GM12878 (cell line): ENCODE results near the gene NBEA. TPM values are rescaled to one million over a fixed set of nuclear protein-coding genes. Genes with fewer than 3 reads are reported as not detected.

Experiments used
- ATAC-seq: fragments of 200-7000 bp; cut with Tn5 transposase; 3 replicates; pipeline ENCODE4 v1.9.1; 2020; ENCODE audit warnings: mild to moderate bottlenecking, moderate library complexity
- BruUV-seq: library from RNA; stranded (reverse); fragments of 400-500 nt; replicated peaks from 2 replicates; lab custom pipeline; 2021; lab: Mats Ljungman, UMichigan
- CTCF ChIA-PET: fragments of 300-600 bp; sonication (Branson Sonifier 250); formaldehyde crosslinking; extraction: SDS; loops from one replicate; lab custom pipeline; 2021; ENCODE audit warnings: inconsistent platforms; lab: Yijun Ruan, JAX
- POLR2A ChIA-PET: fragments of 350-600 bp; formaldehyde crosslinking; extraction: SDS; loops from one replicate; lab custom pipeline; 2021; ENCODE audit warnings: inconsistent platforms; lab: Charles Lee
- RAD21 ChIA-PET: fragments of 300-600 bp; sonication (Branson Sonifier 250); formaldehyde crosslinking; loops from one replicate; lab custom pipeline; 2023; ENCODE audit warnings: antibody characterized with exemption; ENCODE audit not compliant: unreplicated experiment; lab: Charles Lee
- SMC1A ChIA-PET: fragments of 300-600 bp; sonication (Branson Sonifier 250); formaldehyde crosslinking; loops from one replicate; lab custom pipeline; 2023; ENCODE audit not compliant: unreplicated experiment, uncharacterized antibody; lab: Charles Lee
- DNase-seq: peaks from one replicate; pipeline ENCODE4 v3.0.0-alpha.2; 2011; ENCODE audit warnings: low read depth, low spot score
- FAIRE-seq: peaks from 3 replicates; lab custom pipeline; 2011; peaks lifted over from hg19 to GRCh38; lab: Jason Lieb, UNC
- H2AFZ ChIP-seq: 2 replicates; pipeline ENCODE4 v1.6.0; 2011; ENCODE audit warnings: low read depth, low read length, control low read depth; ENCODE audit not compliant: control insufficient read depth
- H3K27ac ChIP-seq: 2 replicates; pipeline ENCODE4 v1.5.1; 2011; ENCODE audit warnings: control low read depth; ENCODE audit not compliant: control insufficient read depth, insufficient read depth
- H3K27me3 ChIP-seq, 2 experiments: replicated peaks in 1 of 2; 2 replicates each; pipeline versions ENCODE4 v1.6.0 to v1.6.1; 2011; ENCODE audit warnings: low read length in 1 of 2; ENCODE audit not compliant: control insufficient read depth in 2 of 2, insufficient read depth in 2 of 2
- H3K36me3 ChIP-seq, 2 experiments: 2 replicates each; pipeline ENCODE4 v1.5.1; 2011; ENCODE audit warnings: low read length in 1 of 2; ENCODE audit not compliant: control insufficient read depth in 2 of 2, insufficient read depth in 2 of 2
- H3K4me1 ChIP-seq: 2 replicates; pipeline ENCODE4 v1.6.1; 2011; ENCODE audit warnings: mild to moderate bottlenecking, low read length, moderate library complexity, mixed read lengths; ENCODE audit not compliant: control insufficient read depth, insufficient read depth
- H3K4me2 ChIP-seq: 2 replicates; pipeline ENCODE4 v1.6.0; 2011; ENCODE audit warnings: control low read depth; ENCODE audit not compliant: control insufficient read depth, insufficient read depth
- H3K4me3 ChIP-seq: fragments of 200-600 bp; sonication (generic); 2 replicates; pipeline ENCODE4 v1.5.1; 2016
- H3K79me2 ChIP-seq: 2 replicates; pipeline ENCODE4 v1.6.0; 2011; ENCODE audit warnings: low read length; ENCODE audit not compliant: control insufficient read depth, insufficient read depth
- H3K9ac ChIP-seq: 2 replicates; pipeline ENCODE4 v1.8.0; 2011; ENCODE audit warnings: low read length, control low read depth, mixed read lengths; ENCODE audit not compliant: control insufficient read depth, insufficient read depth
- H3K9me3 ChIP-seq: replicated peaks from 3 replicates; pipeline ENCODE4 v1.5.1; 2011; ENCODE audit warnings: mild to moderate bottlenecking, low read length; ENCODE audit not compliant: control insufficient read depth, insufficient read depth
- H4K20me1 ChIP-seq: 2 replicates; pipeline ENCODE4 v1.6.0; 2011; ENCODE audit not compliant: control insufficient read depth, insufficient read depth
- CREM ChIP-seq: IDR thresholded peaks from 2 replicates; pipeline ENCODE4 v1.6.1; 2014; ENCODE audit warnings: antibody characterized with exemption, low read depth
- ESRRA ChIP-seq: IDR thresholded peaks from 2 replicates; pipeline ENCODE4 v1.6.1; 2012; ENCODE audit warnings: mild to moderate bottlenecking, low read length, improper control_type of control experiment
- GATAD2B ChIP-seq: fragments of 450-650 bp; conservative IDR thresholded peaks from 2 replicates; pipeline ENCODE4 v1.6.1; 2017; ENCODE audit warnings: low read depth, mild to moderate bottlenecking, moderate library complexity
- JUND ChIP-seq: IDR thresholded peaks from 2 replicates; pipeline ENCODE4 v1.6.1; 2012; ENCODE audit warnings: low read depth, mild to moderate bottlenecking, low read length, improper control_type of control experiment, moderate library complexity
- MYB ChIP-seq: fragments of 150-350 bp; IDR thresholded peaks from 2 replicates; pipeline ENCODE4 v1.6.1; 2014; ENCODE audit warnings: mild to moderate bottlenecking, low read depth, low read length, borderline replicate concordance
- NR2F1 ChIP-seq: fragments of 450-650 bp; conservative IDR thresholded peaks from 2 replicates; pipeline ENCODE4 v1.6.1; 2017; ENCODE audit warnings: mild to moderate bottlenecking
- PAX8 ChIP-seq: fragments of 450-650 bp; IDR thresholded peaks from 2 replicates; pipeline ENCODE4 v1.6.1; 2017; ENCODE audit warnings: mild to moderate bottlenecking, moderate library complexity
- POLR2AphosphoS5 ChIP-seq: IDR thresholded peaks from 2 replicates; pipeline ENCODE4 v1.6.1; 2011; ENCODE audit warnings: mild to moderate bottlenecking, low read length, inconsistent platforms
- RAD21 ChIP-seq: IDR thresholded peaks from 2 replicates; pipeline ENCODE4 v1.6.1; 2011; ENCODE audit warnings: mild to moderate bottlenecking, low read depth, low read length, moderate library complexity; ENCODE audit not compliant: insufficient read depth
- RBBP5 ChIP-seq: fragments of 200-600 bp; sonication (generic); conservative IDR thresholded peaks from 2 replicates; pipeline ENCODE4 v1.6.1; 2016
- RELB ChIP-seq: fragments of 450-650 bp; IDR thresholded peaks from 2 replicates; pipeline ENCODE4 v1.6.1; 2017; ENCODE audit warnings: low read depth, mild to moderate bottlenecking, moderate library complexity
- SMAD5 ChIP-seq: IDR thresholded peaks from 2 replicates; pipeline ENCODE4 v1.6.1; 2016; ENCODE audit warnings: antibody characterized with exemption, low read depth
- SREBF2 ChIP-seq: IDR thresholded peaks from 2 replicates; pipeline ENCODE4 v1.6.1; 2012; ENCODE audit warnings: mild to moderate bottlenecking, low read length
- STAT1 ChIP-seq: fragments of 450-650 bp; conservative IDR thresholded peaks from 2 replicates; pipeline ENCODE4 v1.6.1; 2014; ENCODE audit warnings: antibody characterized with exemption, mild to moderate bottlenecking
- TCF7 ChIP-seq: IDR thresholded peaks from 2 replicates; pipeline ENCODE4 v1.6.1; 2014; ENCODE audit warnings: antibody characterized with exemption, borderline replicate concordance
- USF1 ChIP-seq: IDR thresholded peaks from 2 replicates; pipeline ENCODE4 v1.6.1; 2011; ENCODE audit warnings: borderline replicate concordance, low read depth, mild to moderate bottlenecking, moderate library complexity, mixed read lengths, low read length; ENCODE audit not compliant: insufficient read depth; ENCODE audit errors: extremely low read length
- ZBTB33 ChIP-seq: fragments of 450-650 bp; IDR thresholded peaks from 2 replicates; pipeline ENCODE4 v1.6.1; 2017; ENCODE audit warnings: mild to moderate bottlenecking
- WGBS: methylation state at CpG from one replicate; pipeline ENCODE4 v1.1.6; 2016; ENCODE audit warnings: low lambda C conversion rate; ENCODE audit not compliant: insufficient replicate concordance, insufficient coverage; ENCODE audit errors: missing lambda C conversion rate; 5-methylcytosine and 5-hydroxymethylcytosine counted together
- in situ Hi-C: fragments of 300-500 bp; cut with MboI; formaldehyde crosslinking; loops from 9 replicates; pipeline ENCODE4 v1.14.3; 2018; ENCODE audit warnings: mixed read lengths
- intact Hi-C: fragments of 100-400 bp; cut with micrococcal nuclease; formaldehyde crosslinking; loops from one replicate; pipeline ENCODE4 v1.14.2; 2022; ENCODE audit not compliant: unreplicated experiment
- polyA plus RNA-seq, 11 experiments: library from polyadenylated mRNA; depleted of rRNA in 4 of 11; unstranded in 6 of 11; stranded (reverse) in 5 of 11; fragments of >200 nt; fragmentation: Nextera tagmentation in 4 of 11; fragmentation: Illumina TruSeq in 1 of 11; extraction: Ambion mirVana in 4 of 11; extraction: Trizol in 1 of 11; gene quantifications; 1 replicate in 1 of 11; 2 replicates in 10 of 11; pipeline versions ENCODE4 v1.2.1 to v1.2.3, GENCODE V29; 2011 to 2016; ENCODE audit warnings: inconsistent platforms in 2 of 11, missing spikeins in 2 of 11, low read depth in 1 of 11
- total RNA-seq, 4 experiments: library from RNA; depleted of rRNA in 3 of 4; stranded (reverse); fragments of >200 nt in 3 of 4; fragmentation: Illumina TruSeq in 1 of 4; extraction: Trizol in 1 of 4; gene quantifications; 2 replicates each; pipeline versions ENCODE4 v1.2.1 to v1.2.3, GENCODE V29; 2013 to 2021

The NBEA gene
- total and polyA plus RNA-seq, 10 of the 15 experiments (the other 5 are each of a cell fraction or from before 2014, with no cell fraction given), result 0.23 to 3.6 (median 0.55) TPM

- POLR2A ChIA-PET, result no interaction called here
- 36% methylated on average over 8 of the region's 8 CpGs for WGBS
- no peak for ATAC-seq
- Histone ChIP-seq H3K79me2 (no peaks in the 10 kb centered on the region), H3K4me1 (no peaks in the 10 kb centered on the region), H3K36me3 (no peaks in the 10 kb centered on the region), H3K27me3 (no peaks in the 10 kb centered on the region), H3K9ac (no peak overlapping the region), H4K20me1 (no peaks in the 10 kb centered on the region), H3K27ac (no peak overlapping the region), H3K4me2 (no peak overlapping the region), H2AFZ (no peak overlapping the region), H3K9me3 (no peaks in the 10 kb centered on the region), H3K4me3 (no peak overlapping the region)
- intact Hi-C loops (no loop called here), in situ Hi-C loops (no loop called here)
- BruUV-seq, result no TSS peak
- CTCF ChIA-PET, result interaction anchor here (0.8 kb wide), 1 partner anchor 16 kb away, joined by 3 read pairs; no protein-coding TSS in a partner anchor
- DNase-seq, result no peak
- no peak for FAIRE-seq
- TF ChIP-seq RBBP5 (no peak), RAD21 (no peak), ESRRA (no peak), USF1 (no peak), ZBTB33 (no peak), GATAD2B (no peak), SMAD5 (no peak), MYB (no peak), POLR2AphosphoS5 (no peak), RELB (no peak), SREBF2 (no peak), JUND (no peak), STAT1 (no peak), TCF7 (no peak), PAX8 (no peak), CREM (no peak), NR2F1 (no peak)
- RAD21 ChIA-PET, result no interaction called here
- SMC1A ChIA-PET, result no interaction called here
These were observed 748.6 kb downstream of the NBEA start for GRCh38 chr13:35690581-35691207.
